Prostate gland (tissue), 2 donors: Measurements from ENCODE around the gene MINDY2. TPM values are rescaled to one million over a fixed set of nuclear protein-coding genes. Genes with fewer than 3 reads are reported as not detected.
"Not testable (repeated sequence)": the region's sequence is repeated elsewhere in the genome, so short reads cannot be mapped to it uniquely, and the experiment has no call there.

Source experiments
- DNase-seq: peaks from one replicate; pipeline ENCODE4 v3.0.0-alpha.2; 2019; ENCODE audit warnings: low spot score
- H3K27ac ChIP-seq, 2 donors: fragments of 200-600 bp; sonication (generic); 2 replicates each; pipeline ENCODE4 v1.5.1; 2017 to 2019
- H3K27me3 ChIP-seq: fragments of 200-600 bp; sonication (generic); replicated peaks from 2 replicates; pipeline ENCODE4 v1.5.1; 2019; ENCODE audit not compliant: insufficient read depth
- H3K36me3 ChIP-seq, 2 donors: fragments of 200-600 bp; sonication (generic); 1 replicate in 1 of 2; 2 replicates in 1 of 2; pipeline versions ENCODE4 v1.5.1 to v1.8.1; 2017 to 2019
- H3K4me1 ChIP-seq: fragments of 200-600 bp; sonication (generic); replicated peaks from 2 replicates; pipeline ENCODE4 v1.5.1; 2019
- H3K4me3 ChIP-seq, 2 donors: fragments of 200-600 bp; sonication (generic); 2 replicates each; pipeline ENCODE4 v1.5.1; 2017 to 2019
- H3K9me3 ChIP-seq: fragments of 200-600 bp; sonication (generic); 2 replicates; pipeline ENCODE4 v1.5.1; 2017
- CTCF ChIP-seq, 4 experiments: fragments of 200-600 bp in 2 of 4; fragments of 450-650 bp in 2 of 4; sonication (generic) in 2 of 4; IDR thresholded peaks; 1 replicate in 3 of 4; 2 replicates in 1 of 4; pipeline ENCODE4 v1.5.1; 2016 to 2019; ENCODE audit warnings: antibody characterized with exemption in 4 of 4, mild to moderate bottlenecking in 2 of 4, moderate library complexity in 2 of 4
- POLR2A ChIP-seq: fragments of 450-650 bp; IDR thresholded peaks from one replicate; pipeline ENCODE4 v1.6.1; 2016; ENCODE audit warnings: antibody characterized with exemption, mild to moderate bottlenecking
- POLR2AphosphoS5 ChIP-seq: sonication (generic); formaldehyde crosslinking; IDR thresholded peaks from one replicate; pipeline ENCODE4 v1.6.1; 2017; ENCODE audit warnings: antibody characterized with exemption
- WGBS: methylation state at CpG from one replicate; pipeline ENCODE4 v1.1.5; 2018; 5-methylcytosine and 5-hydroxymethylcytosine counted together
- intact Hi-C: fragments of 100-400 bp; cut with DNase I; formaldehyde crosslinking; loops from one replicate; pipeline ENCODE4 v1.14.2; 2022
- total RNA-seq, 2 donors: library from RNA; depleted of rRNA; stranded (reverse); fragments of >200 nt; gene quantifications; one replicate each; pipeline ENCODE4 v1.1.0, GENCODE V29; 2016

The MINDY2 gene
- total RNA-seq, 2 donors from 2014 or later = 14.3 to 22.9 TPM

DNA sequence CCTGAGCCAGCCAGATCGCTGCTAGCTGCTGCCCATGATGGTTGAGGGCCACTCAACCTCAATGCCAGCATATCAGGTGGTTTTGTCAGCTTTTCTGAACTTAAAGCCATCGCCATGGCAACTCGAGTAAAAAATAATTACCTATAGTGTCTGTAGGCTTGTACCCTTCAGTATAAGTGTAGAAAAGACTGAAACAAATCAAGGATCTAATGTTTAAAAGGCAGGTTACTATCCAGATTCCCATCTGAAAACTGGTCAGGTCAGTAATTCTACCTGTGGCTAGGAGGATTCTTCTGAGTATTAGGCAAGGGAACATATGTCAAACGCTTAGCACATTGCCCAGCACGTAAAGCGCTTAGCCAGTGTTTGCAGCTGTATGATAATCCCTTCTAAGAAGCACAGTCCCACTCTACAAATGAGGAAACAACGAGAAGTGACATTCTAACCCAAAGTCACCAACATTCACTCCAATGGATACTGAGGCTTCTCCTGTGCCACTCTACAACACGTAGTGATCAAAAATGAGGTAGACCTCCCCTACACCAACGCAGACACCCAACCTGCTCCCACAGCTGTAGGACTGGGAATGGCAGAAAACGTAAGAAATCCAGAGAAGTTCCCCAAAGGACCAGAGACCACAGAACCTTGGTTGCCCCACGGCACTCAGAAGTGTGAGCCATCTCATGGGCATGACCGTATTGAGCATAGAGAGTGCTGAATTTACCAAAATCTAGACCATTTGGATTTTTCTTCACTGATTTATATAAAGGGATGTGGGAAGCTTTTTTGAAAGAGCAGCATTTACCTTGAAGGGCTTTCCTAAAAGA is 107.1 kb downstream of the MINDY2 start:
- Histone ChIP-seq H3K27ac (no peak overlapping the region), H3K27me3 (no peaks in the 10 kb centered on the region), H3K4me1 (no peaks in the 10 kb centered on the region), H3K4me3 (no peak overlapping the region), H3K36me3 (peaks cover 8 to 25% of the 10 kb centered on the region in 2 donors), H3K9me3 (no peaks in the 10 kb centered on the region)
- no peak for DNase-seq
- intact Hi-C loops = no loop called here
- 96% methylated on average over 12 of the region's 12 CpGs for WGBS
- TF ChIP-seq CTCF (IDR thresholded peaks at IDR 0.05) (no peak), POLR2AphosphoS5 (no peak), POLR2A (no peak)

- WGBS = 88% methylated on average over 3 of the region's 3 CpGs
- TF ChIP-seq CTCF (IDR thresholded peaks at IDR 0.05) (no peak), POLR2AphosphoS5 (no peak), POLR2A (no peak)
- H3K9me3 ChIP-seq = no peaks in the 10 kb centered on the region
- H3K36me3 ChIP-seq = peaks cover 11 to 25% of the 10 kb centered on the region in 2 donors
- intact Hi-C loops = no loop called here
- H3K4me3 ChIP-seq = no peak overlapping the region
- H3K27me3 ChIP-seq = no peaks in the 10 kb centered on the region
- H3K27ac ChIP-seq = no peak overlapping the region
- DNase-seq = no peak
- no peaks in the 10 kb centered on the region for H3K4me1 ChIP-seq
Observed at GRCh38 chr15:58880320-58880719, 109.2 kb downstream of the MINDY2 start.

GRCh38 chr15:58882243-58882642 is 111.1 kb downstream of the MINDY2 start:
- no peak overlapping the region for H3K4me3 ChIP-seq
- H3K36me3 ChIP-seq = peaks cover 11 to 30% of the 10 kb centered on the region in 2 donors
- WGBS = 84% methylated on average over 4 of the region's 4 CpGs
- no peak for TF ChIP-seq POLR2AphosphoS5
- no peak for TF ChIP-seq POLR2A
- no peak for TF ChIP-seq CTCF (IDR thresholded peaks at IDR 0.05)
- H3K4me1 ChIP-seq = no peaks in the 10 kb centered on the region
- no peak for DNase-seq
- H3K9me3 ChIP-seq = no peaks in the 10 kb centered on the region
- intact Hi-C loops = no loop called here
- no peaks in the 10 kb centered on the region for H3K27me3 ChIP-seq
- H3K27ac ChIP-seq = no peak overlapping the region

- 92% methylated on average over 3 of the region's 3 CpGs for WGBS
- H3K36me3 ChIP-seq = peaks cover 14 to 35% of the 10 kb centered on the region in 2 donors
- H3K27ac ChIP-seq, DNase-seq, intact Hi-C loops, H3K9me3 ChIP-seq, H3K27me3 ChIP-seq, H3K4me3 ChIP-seq, H3K4me1 ChIP-seq: not testable (repeated sequence)
Observed at GRCh38 chr15:58883926-58884325, 112.8 kb downstream of the MINDY2 start.

DNA sequence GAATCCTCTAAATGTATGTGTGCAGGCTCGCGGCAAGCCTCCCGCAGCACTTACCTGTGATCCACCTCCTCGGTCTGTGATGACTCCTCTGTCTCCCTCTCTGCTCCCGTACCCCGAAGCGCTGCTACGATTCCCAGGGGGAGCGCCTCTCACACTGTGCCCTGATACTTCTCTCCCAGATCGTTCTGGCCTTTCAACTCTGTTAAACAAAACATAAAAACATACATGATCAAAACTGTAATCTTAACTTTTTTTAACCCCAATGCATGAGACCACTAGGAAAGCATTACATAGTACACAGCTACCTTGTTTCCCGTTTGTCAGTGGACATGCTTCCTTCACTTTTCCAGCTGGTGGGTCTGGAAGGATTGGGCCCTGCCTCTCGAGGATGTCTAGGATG is 115.8 kb downstream of the MINDY2 start:
- no peak for DNase-seq
- peaks cover 14 to 30% of the 10 kb centered on the region in 2 donors for H3K36me3 ChIP-seq
- no peak overlapping the region for H3K27ac ChIP-seq
- no peaks in the 10 kb centered on the region for H3K4me1 ChIP-seq
- 88% methylated on average over 12 of the region's 12 CpGs for WGBS
- no peaks in the 10 kb centered on the region for H3K27me3 ChIP-seq
- H3K4me3 ChIP-seq = no peak overlapping the region
- intact Hi-C loops = no loop called here
- TF ChIP-seq CTCF (IDR thresholded peaks at IDR 0.05) (no peak), POLR2A (no peak)
- H3K9me3 ChIP-seq = no peaks in the 10 kb centered on the region
